Neural crest cell (in vitro differentiated cells): Measurements from ENCODE around the gene JAK3. TPM values are rescaled to one million over a fixed set of nuclear protein-coding genes. Genes with fewer than 3 reads are reported as not detected.

Experiments used
- DNase-seq: peaks from one replicate; pipeline ENCODE4 v3.0.0; 2021; ENCODE audit warnings: low read depth, mixed read lengths, low spot score
- H3K27ac Mint-ChIP-seq: one replicate; pipeline ENCODE4 v1.8.0; 2021; ENCODE audit warnings: mild to moderate bottlenecking, mixed read lengths; ENCODE audit not compliant: unreplicated experiment
- H3K27me3 Mint-ChIP-seq: 2 replicates; pipeline ENCODE4 v1.8.0; 2021; ENCODE audit warnings: low read depth, mild to moderate bottlenecking, mixed read lengths
- H3K36me3 Mint-ChIP-seq: 2 replicates; pipeline ENCODE4 v1.8.0; 2021; ENCODE audit warnings: low read depth, mild to moderate bottlenecking, mixed read lengths
- H3K4me1 Mint-ChIP-seq: 2 replicates; pipeline ENCODE4 v1.8.0; 2021; ENCODE audit warnings: mixed read lengths
- H3K4me3 Mint-ChIP-seq: one replicate; pipeline ENCODE4 v1.8.0; 2021; ENCODE audit warnings: mild to moderate bottlenecking, mixed read lengths
- H3K9me3 Mint-ChIP-seq: 2 replicates; pipeline ENCODE4 v1.8.0; 2021; ENCODE audit warnings: mixed read lengths
- total RNA-seq: library from RNA; stranded (reverse); gene quantifications from 2 replicates; pipeline ENCODE4 v1.2.1, GENCODE V29; 2021
- TF ChIP-seq, protein P1 (sequence below): fragments of 200-600 bp; sonication (generic); conservative IDR thresholded peaks from 2 replicates; pipeline ENCODE4 v1.5.0; 2021; ENCODE audit warnings: antibody characterized with exemption, mild to moderate bottlenecking

The JAK3 gene
- total RNA-seq, 1 donor from 2014 or later: 1.6 TPM

DNA sequence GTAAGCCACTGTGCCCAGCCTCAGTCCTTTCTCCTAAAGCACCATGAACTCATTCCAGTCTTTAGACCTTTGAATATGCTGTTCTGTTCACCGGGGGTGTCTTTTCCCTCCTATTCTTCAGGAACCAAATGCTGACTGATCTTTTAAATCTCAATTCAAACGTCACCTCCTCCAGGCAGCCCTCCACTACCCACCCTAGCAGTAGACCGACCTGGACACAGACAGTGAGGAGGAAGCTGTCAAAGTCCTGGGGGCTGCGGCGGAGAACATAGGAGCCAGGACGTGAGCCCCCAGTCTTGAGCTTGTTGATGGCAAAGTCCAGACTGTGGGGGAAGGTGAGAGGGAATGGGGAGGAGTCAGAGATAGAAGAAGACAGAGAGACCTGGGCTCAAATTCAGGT, 7.8 kb downstream of the JAK3 start:
- Mint-ChIP-seq H3K4me3 (peak overlapping the region; percentile 23), H3K27me3 (peaks cover 44% of the 10 kb centered on the region), H3K27ac (no peak overlapping the region), H3K36me3 (no peaks in the 10 kb centered on the region), H3K9me3 (no peaks in the 10 kb centered on the region), H3K4me1 (peaks cover 17% of the 10 kb centered on the region)
- TF ChIP-seq, protein P1, sequence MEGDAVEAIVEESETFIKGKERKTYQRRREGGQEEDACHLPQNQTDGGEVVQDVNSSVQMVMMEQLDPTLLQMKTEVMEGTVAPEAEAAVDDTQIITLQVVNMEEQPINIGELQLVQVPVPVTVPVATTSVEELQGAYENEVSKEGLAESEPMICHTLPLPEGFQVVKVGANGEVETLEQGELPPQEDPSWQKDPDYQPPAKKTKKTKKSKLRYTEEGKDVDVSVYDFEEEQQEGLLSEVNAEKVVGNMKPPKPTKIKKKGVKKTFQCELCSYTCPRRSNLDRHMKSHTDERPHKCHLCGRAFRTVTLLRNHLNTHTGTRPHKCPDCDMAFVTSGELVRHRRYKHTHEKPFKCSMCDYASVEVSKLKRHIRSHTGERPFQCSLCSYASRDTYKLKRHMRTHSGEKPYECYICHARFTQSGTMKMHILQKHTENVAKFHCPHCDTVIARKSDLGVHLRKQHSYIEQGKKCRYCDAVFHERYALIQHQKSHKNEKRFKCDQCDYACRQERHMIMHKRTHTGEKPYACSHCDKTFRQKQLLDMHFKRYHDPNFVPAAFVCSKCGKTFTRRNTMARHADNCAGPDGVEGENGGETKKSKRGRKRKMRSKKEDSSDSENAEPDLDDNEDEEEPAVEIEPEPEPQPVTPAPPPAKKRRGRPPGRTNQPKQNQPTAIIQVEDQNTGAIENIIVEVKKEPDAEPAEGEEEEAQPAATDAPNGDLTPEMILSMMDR: no peak
- no peak for DNase-seq

DNA sequence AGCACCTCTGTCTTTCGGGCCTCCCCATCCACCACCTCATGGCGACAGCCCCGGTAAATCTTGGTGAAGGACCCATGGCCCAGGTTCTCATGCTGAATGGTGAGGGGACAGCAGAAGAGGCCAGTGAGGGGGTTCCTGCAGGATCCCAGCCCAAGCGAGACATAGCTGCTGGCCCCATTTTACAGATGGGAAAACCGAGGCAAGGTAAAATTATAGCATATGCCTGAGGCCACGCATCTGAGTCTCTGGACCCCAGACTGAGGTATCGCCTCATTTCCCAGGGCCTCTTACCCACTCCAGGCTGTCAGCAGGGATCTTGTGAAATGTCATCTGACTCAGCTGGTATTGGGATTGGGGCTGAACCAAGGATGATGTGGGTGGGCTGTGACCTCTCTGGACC, 9.8 kb downstream of the JAK3 start:
- peaks cover 41% of the 10 kb centered on the region for H3K27me3 Mint-ChIP-seq
- H3K9me3 Mint-ChIP-seq: no peaks in the 10 kb centered on the region
- H3K27ac Mint-ChIP-seq: peak overlapping the region; percentile 43
- H3K4me1 Mint-ChIP-seq: peaks cover 24% of the 10 kb centered on the region
- no peak overlapping the region for H3K4me3 Mint-ChIP-seq
- DNase-seq: no peak
- no peaks in the 10 kb centered on the region for H3K36me3 Mint-ChIP-seq
- TF ChIP-seq, protein P1: no peak

DNA sequence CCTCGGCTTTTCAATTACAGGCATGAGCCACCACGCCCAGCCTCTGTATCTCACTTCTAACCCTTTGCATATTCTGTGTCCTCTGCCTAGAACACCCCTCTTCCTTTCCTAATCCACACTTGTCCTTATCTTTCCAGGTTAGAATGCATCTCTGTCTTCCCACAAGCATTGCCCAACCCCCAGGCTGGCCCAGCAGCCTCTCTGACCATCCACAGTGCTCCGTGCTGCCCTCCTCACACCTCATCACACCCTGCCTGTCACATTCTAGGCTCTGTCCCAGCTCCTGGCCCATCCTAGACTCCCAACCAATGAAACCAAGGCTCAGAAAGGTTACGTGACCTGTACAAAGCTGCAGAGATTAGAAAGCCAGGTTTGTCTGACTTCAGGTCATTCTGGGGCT, 11.3 kb downstream of the JAK3 start:
- Mint-ChIP-seq H3K4me3 (no peak overlapping the region), H3K27ac (no peak overlapping the region), H3K27me3 (peaks cover 36% of the 10 kb centered on the region), H3K4me1 (peaks cover 19% of the 10 kb centered on the region), H3K9me3 (no peaks in the 10 kb centered on the region), H3K36me3 (no peaks in the 10 kb centered on the region)
- no peak for DNase-seq
- TF ChIP-seq, protein P1: no peak

DNA sequence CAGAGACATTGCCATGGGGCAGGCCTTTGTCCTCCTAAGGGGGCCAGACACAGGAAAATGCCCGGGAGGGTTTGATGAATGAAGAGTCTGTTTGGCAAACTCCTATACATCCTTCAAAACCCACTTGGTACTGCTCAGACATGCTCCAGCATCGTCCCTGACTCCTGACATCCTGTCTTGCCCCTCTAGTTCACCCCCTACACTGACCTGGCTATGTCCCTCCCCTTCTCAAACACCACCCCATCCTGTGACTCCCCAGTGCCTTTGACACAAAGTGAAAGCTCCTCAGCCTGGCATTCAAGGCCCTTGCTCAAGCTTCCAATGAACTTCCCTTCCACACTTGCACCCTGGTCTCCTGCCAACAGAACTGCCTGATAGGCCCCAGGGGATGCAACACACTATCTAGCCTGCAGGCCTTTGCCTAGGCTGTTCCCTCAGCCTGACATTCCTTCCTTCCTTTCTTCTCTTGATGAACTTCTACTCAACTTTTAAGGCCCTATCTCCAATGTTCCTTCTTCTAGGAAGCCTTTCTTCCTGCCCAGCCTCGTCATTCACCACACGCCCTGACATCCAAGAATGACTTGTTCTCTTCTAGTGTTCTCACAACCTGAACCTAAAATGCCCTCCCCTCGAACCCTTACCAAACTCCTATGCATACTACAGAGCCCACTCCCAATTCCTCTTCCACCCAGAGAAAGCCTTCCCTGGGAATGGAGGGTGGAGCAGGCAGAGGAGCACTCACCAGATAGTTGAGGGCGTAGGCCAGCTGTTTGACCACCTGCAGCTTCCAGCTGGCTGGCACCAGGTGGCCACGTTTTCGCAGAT, 12.4 kb downstream of the JAK3 start:
- TF ChIP-seq, protein P1: no peak
- Mint-ChIP-seq H3K4me3 (peak overlapping the region; percentile 25), H3K9me3 (no peaks in the 10 kb centered on the region), H3K27me3 (peaks cover 30% of the 10 kb centered on the region), H3K36me3 (no peaks in the 10 kb centered on the region), H3K27ac (no peak overlapping the region), H3K4me1 (peaks cover 16% of the 10 kb centered on the region)
- DNase-seq: no peak

DNA sequence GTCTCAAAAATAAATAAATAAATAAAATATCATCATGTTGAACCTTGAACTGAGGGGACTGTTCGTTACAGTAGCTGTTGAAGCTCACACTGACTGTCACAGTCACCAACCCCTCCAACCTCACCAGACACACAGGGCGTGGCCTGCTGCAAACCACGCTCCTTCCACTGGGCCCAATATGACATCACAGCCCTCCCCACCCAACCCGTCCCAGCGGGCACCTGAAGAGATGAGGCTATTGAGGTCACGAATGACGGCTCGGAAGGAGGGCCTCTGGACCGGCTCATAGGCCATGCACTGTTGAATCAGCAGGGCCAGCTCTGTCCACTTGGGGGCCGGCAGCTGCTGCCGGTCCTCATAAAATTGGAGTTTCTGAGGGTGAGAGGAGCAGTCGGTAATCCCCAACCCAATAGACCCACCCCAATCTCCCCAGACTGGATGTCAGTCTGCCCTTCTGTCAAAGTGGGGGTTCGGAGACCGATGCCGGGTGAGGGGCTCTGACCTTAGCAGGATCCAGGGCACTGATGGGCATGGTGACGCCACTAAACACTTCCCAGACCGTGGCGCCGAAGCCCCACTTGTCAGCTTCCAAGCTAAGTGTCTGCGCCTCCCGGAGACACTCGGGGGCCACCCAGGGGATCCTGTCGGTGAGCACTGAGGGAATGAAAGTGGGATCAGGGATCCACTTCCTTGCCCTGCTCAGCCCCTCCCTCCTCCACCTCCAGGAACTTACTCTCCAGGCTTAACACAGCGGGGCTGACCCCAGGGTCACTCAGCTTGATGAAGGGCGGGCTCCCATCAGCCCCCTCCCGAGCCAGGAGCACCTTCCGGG, 13.2 kb downstream of the JAK3 start:
- Mint-ChIP-seq H3K9me3 (no peaks in the 10 kb centered on the region), H3K27ac (no peak overlapping the region), H3K4me3 (peak overlapping the region; percentile 41), H3K4me1 (peaks cover 18% of the 10 kb centered on the region), H3K36me3 (no peaks in the 10 kb centered on the region), H3K27me3 (peaks cover 30% of the 10 kb centered on the region)
- peak; percentile 26 for DNase-seq
- TF ChIP-seq, protein P1: no peak
